ENCODE data around the gene LMBRD1. TPM values are rescaled to one million over a fixed set of nuclear protein-coding genes. Genes with fewer than 3 reads are reported as not detected.
"Not testable (repeated sequence)": the region's sequence is repeated elsewhere in the genome, so short reads cannot be mapped to it uniquely, and the experiment has no call there.

Gene LMBRD1
- total RNA-seq, 1 donor, result 36.2 TPM

DNA sequence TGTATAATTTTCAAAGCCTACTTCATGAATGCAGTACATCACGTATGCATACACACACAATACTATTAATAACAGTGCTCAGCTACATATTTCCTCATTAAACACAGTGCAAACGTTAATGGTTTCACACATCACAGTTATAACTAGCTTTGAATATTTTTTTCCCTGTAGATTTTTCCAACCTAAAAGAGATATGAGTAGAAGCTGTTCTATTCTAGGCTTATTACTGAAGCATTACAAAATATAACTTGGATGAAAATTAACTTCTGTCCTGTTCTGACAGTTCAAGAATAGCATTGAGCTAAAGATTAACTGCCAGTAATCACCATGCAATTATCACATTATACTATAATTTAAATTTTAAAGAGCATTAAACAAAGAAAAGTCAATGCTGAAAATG lies 6.2 kb downstream of the LMBRD1 start:
- H2AFZ ChIP-seq (ENCODE audit: low read length), result no peak overlapping the region
- peaks cover 3% of the 10 kb centered on the region for H3K4me1 ChIP-seq (ENCODE audit: insufficient read depth, low read length)
- H4K20me1 ChIP-seq (ENCODE audit: insufficient read depth, low read length), result peaks cover 3% of the 10 kb centered on the region
- TF ChIP-seq, protein P1, sequence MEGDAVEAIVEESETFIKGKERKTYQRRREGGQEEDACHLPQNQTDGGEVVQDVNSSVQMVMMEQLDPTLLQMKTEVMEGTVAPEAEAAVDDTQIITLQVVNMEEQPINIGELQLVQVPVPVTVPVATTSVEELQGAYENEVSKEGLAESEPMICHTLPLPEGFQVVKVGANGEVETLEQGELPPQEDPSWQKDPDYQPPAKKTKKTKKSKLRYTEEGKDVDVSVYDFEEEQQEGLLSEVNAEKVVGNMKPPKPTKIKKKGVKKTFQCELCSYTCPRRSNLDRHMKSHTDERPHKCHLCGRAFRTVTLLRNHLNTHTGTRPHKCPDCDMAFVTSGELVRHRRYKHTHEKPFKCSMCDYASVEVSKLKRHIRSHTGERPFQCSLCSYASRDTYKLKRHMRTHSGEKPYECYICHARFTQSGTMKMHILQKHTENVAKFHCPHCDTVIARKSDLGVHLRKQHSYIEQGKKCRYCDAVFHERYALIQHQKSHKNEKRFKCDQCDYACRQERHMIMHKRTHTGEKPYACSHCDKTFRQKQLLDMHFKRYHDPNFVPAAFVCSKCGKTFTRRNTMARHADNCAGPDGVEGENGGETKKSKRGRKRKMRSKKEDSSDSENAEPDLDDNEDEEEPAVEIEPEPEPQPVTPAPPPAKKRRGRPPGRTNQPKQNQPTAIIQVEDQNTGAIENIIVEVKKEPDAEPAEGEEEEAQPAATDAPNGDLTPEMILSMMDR (IDR thresholded peaks at IDR 0.05; ENCODE audit: extremely low read depth, low read depth, low read length), result no peak
- no peak overlapping the region for H3K4me2 ChIP-seq (ENCODE audit: insufficient read depth, low read length)
- H3K9me3 ChIP-seq (ENCODE audit: low read depth, low read length), result no peaks in the 10 kb centered on the region
- H3K27ac ChIP-seq (ENCODE audit: low read depth, low read length), result no peak overlapping the region
- H3K27me3 ChIP-seq (ENCODE audit: insufficient read depth, low read length), result no peaks in the 10 kb centered on the region
- no peaks in the 10 kb centered on the region for H3K36me3 ChIP-seq (ENCODE audit: insufficient read depth, low read length)
- no peak overlapping the region for H3K4me3 ChIP-seq (ENCODE audit: insufficient read depth, low read length)
- no peak for DNase-seq (ENCODE audit: insufficient read length, low spot score, missing footprints)
- peaks cover 27% of the 10 kb centered on the region for H3K79me2 ChIP-seq (ENCODE audit: insufficient read depth, low read length)

GRCh38 chr6:69789578-69789977 lies 7.2 kb downstream of the LMBRD1 start:
- Histone ChIP-seq H3K4me3 (ENCODE audit: insufficient read depth, low read length) (no peak overlapping the region), H3K36me3 (ENCODE audit: insufficient read depth, low read length) (no peaks in the 10 kb centered on the region), H3K27ac (ENCODE audit: low read depth, low read length) (no peak overlapping the region), H4K20me1 (ENCODE audit: insufficient read depth, low read length) (peaks cover 3% of the 10 kb centered on the region), H2AFZ (ENCODE audit: low read length) (no peak overlapping the region), H3K4me1 (ENCODE audit: insufficient read depth, low read length) (no peaks in the 10 kb centered on the region), H3K27me3 (ENCODE audit: insufficient read depth, low read length) (no peaks in the 10 kb centered on the region), H3K4me2 (ENCODE audit: insufficient read depth, low read length) (no peak overlapping the region), H3K79me2 (ENCODE audit: insufficient read depth, low read length) (peaks cover 16% of the 10 kb centered on the region), H3K9me3 (ENCODE audit: low read depth, low read length) (no peaks in the 10 kb centered on the region)
- TF ChIP-seq, protein P1 (IDR thresholded peaks at IDR 0.05; ENCODE audit: extremely low read depth, low read depth, low read length), result no peak
- DNase-seq (ENCODE audit: insufficient read length, low spot score, missing footprints), result no peak

GRCh38 chr6:69787436-69787835 lies 9.4 kb downstream of the LMBRD1 start:
- DNase-seq (ENCODE audit: insufficient read length, low spot score, missing footprints); H3K36me3 ChIP-seq (ENCODE audit: insufficient read depth, low read length); H3K4me3 ChIP-seq (ENCODE audit: insufficient read depth, low read length); H2AFZ ChIP-seq (ENCODE audit: low read length); H3K27me3 ChIP-seq (ENCODE audit: insufficient read depth, low read length); H3K4me1 ChIP-seq (ENCODE audit: insufficient read depth, low read length); H3K9me3 ChIP-seq (ENCODE audit: low read depth, low read length); H3K4me2 ChIP-seq (ENCODE audit: insufficient read depth, low read length); H3K79me2 ChIP-seq (ENCODE audit: insufficient read depth, low read length); H3K27ac ChIP-seq (ENCODE audit: low read depth, low read length); H4K20me1 ChIP-seq (ENCODE audit: insufficient read depth, low read length): not testable (repeated sequence)

- Histone ChIP-seq H4K20me1 (ENCODE audit: insufficient read depth, low read length) (no peaks in the 10 kb centered on the region), H3K79me2 (ENCODE audit: insufficient read depth, low read length) (no peaks in the 10 kb centered on the region), H3K4me1 (ENCODE audit: insufficient read depth, low read length) (no peaks in the 10 kb centered on the region), H3K4me3 (ENCODE audit: insufficient read depth, low read length) (no peak overlapping the region), H2AFZ (ENCODE audit: low read length) (no peak overlapping the region), H3K36me3 (ENCODE audit: insufficient read depth, low read length) (no peaks in the 10 kb centered on the region), H3K9me3 (ENCODE audit: low read depth, low read length) (no peaks in the 10 kb centered on the region), H3K27me3 (ENCODE audit: insufficient read depth, low read length) (no peaks in the 10 kb centered on the region), H3K4me2 (ENCODE audit: insufficient read depth, low read length) (no peak overlapping the region), H3K27ac (ENCODE audit: low read depth, low read length) (no peak overlapping the region)
- no peak for DNase-seq (ENCODE audit: insufficient read length, low spot score, missing footprints)
- TF ChIP-seq, protein P1 (IDR thresholded peaks at IDR 0.05; ENCODE audit: extremely low read depth, low read depth, low read length), result no peak
These were observed 11.1 kb downstream of the LMBRD1 start for GRCh38 chr6:69785697-69786096.

Data from osteoblast (primary cell).